Chondrocyte (in vitro differentiated cells): Measurements from ENCODE around the gene TFAP2B. TPM values are rescaled to one million over a fixed set of nuclear protein-coding genes. Genes with fewer than 3 reads are reported as not detected.

ENCODE experiments used
- DNase-seq: peaks from one replicate; pipeline ENCODE4 v3.0.0; 2021; ENCODE audit warnings: mixed read lengths, low spot score
- H3K27ac Mint-ChIP-seq: one replicate; pipeline ENCODE4 v1.8.0; 2021; ENCODE audit warnings: mild to moderate bottlenecking, moderate library complexity, mixed read lengths; ENCODE audit not compliant: unreplicated experiment
- H3K27me3 Mint-ChIP-seq: 2 replicates; pipeline ENCODE4 v1.8.0; 2021; ENCODE audit warnings: low read depth, mixed read lengths
- H3K36me3 Mint-ChIP-seq: 2 replicates; pipeline ENCODE4 v1.8.0; 2021; ENCODE audit warnings: low read depth, mixed read lengths
- H3K4me1 Mint-ChIP-seq: 2 replicates; pipeline ENCODE4 v1.8.0; 2021; ENCODE audit warnings: low read depth, mild to moderate bottlenecking, mixed read lengths
- H3K4me3 Mint-ChIP-seq: one replicate; pipeline ENCODE4 v1.8.0; 2021; ENCODE audit warnings: mild to moderate bottlenecking, moderate library complexity, mixed read lengths; ENCODE audit not compliant: unreplicated experiment
- H3K9me3 Mint-ChIP-seq: 2 replicates; pipeline ENCODE4 v1.8.0; 2021; ENCODE audit warnings: low read depth, mixed read lengths
- CTCF ChIP-seq: fragments of 200-600 bp; sonication (generic); IDR thresholded peaks from 2 replicates; pipeline ENCODE4 v1.5.0; 2021; ENCODE audit warnings: antibody characterized with exemption, mild to moderate bottlenecking, moderate library complexity
- total RNA-seq: library from RNA; stranded (reverse); gene quantifications from 3 replicates; pipeline ENCODE4 v1.2.1, GENCODE V29; 2021

TFAP2B gene
- total RNA-seq, 1 donor from 2014 or later = 14.8 TPM

- TF ChIP-seq CTCF = no peak
- Mint-ChIP-seq H3K27ac (no peak overlapping the region), H3K36me3 (peaks cover 5% of the 10 kb centered on the region), H3K4me1 (peaks cover 23% of the 10 kb centered on the region), H3K4me3 (no peak overlapping the region), H3K27me3 (no peaks in the 10 kb centered on the region), H3K9me3 (no peaks in the 10 kb centered on the region)
- no peak for DNase-seq
These were observed 29.4 kb downstream of the TFAP2B start for GRCh38 chr6:50847890-50848594.

GRCh38 chr6:50848989-50849795 lies 30.5 kb downstream of the TFAP2B start:
- H3K36me3 Mint-ChIP-seq = peaks cover 2% of the 10 kb centered on the region
- H3K27me3 Mint-ChIP-seq = no peaks in the 10 kb centered on the region
- peak overlapping the region; percentile 82 for H3K4me3 Mint-ChIP-seq
- H3K27ac Mint-ChIP-seq = peak overlapping the region; percentile 54
- DNase-seq = no peak
- H3K9me3 Mint-ChIP-seq = no peaks in the 10 kb centered on the region
- no peak for TF ChIP-seq CTCF
- peaks cover 23% of the 10 kb centered on the region for H3K4me1 Mint-ChIP-seq

GRCh38 chr6:50849796-50850180 lies 31.1 kb downstream of the TFAP2B start:
- H3K4me1 Mint-ChIP-seq = peaks cover 23% of the 10 kb centered on the region
- TF ChIP-seq CTCF = no peak
- DNase-seq = no peak
- H3K36me3 Mint-ChIP-seq = no peaks in the 10 kb centered on the region
- H3K27ac Mint-ChIP-seq = peak overlapping the region; percentile 86
- H3K4me3 Mint-ChIP-seq = peak overlapping the region; percentile 82
- H3K27me3 Mint-ChIP-seq = no peaks in the 10 kb centered on the region
- H3K9me3 Mint-ChIP-seq = no peaks in the 10 kb centered on the region

- H3K27me3 Mint-ChIP-seq = no peaks in the 10 kb centered on the region
- H3K36me3 Mint-ChIP-seq = no peaks in the 10 kb centered on the region
- H3K4me1 Mint-ChIP-seq = peaks cover 23% of the 10 kb centered on the region
- TF ChIP-seq CTCF = no peak
- H3K9me3 Mint-ChIP-seq = no peaks in the 10 kb centered on the region
- peak overlapping the region; percentile 82 for H3K4me3 Mint-ChIP-seq
- no peak for DNase-seq
- H3K27ac Mint-ChIP-seq = peak overlapping the region; percentile 86
These were observed 31.8 kb downstream of the TFAP2B start for GRCh38 chr6:50850223-50851048.
